DMS153 treated with DMSO at 0.1 percent for 48 hours (cell line): ENCODE data around the gene SHISA7.

ENCODE experiments used
- DNase-seq: peaks from one replicate; lab custom pipeline; 2025; ENCODE audit not compliant: unreplicated experiment; lab: John Stamatoyannopoulos, UW

Gene SHISA7

DNA sequence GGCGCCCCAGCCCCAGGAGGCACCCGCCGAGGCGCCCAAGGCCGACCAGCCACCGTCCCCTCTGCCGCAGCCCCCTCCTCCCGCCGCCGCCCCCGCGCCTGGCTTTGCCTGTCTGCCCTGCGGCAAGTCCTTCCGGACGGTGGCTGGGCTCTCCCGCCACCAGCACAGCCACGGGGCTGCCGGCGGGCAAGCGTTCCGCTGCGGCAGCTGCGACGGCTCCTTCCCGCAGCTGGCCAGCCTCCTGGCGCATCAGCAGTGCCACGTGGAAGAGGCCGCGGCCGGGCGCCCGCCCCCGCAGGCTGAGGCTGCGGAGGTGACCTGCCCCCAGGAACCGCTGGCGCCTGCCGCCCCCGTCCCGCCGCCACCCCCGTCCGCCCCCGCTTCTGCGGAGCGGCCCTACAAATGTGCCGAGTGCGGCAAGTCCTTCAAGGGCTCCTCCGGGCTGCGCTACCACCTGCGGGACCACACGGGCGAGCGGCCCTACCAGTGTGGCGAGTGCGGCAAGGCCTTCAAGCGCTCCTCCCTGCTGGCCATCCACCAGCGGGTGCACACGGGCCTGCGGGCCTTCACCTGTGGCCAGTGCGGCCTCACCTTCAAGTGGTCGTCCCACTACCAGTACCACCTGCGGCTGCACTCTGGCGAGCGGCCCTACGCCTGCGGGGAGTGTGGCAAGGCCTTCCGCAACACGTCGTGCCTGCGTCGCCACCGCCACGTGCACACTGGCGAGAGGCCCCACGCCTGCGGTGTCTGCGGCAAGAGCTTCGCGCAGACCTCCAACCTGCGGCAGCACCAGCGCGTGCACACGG is 39.3 kb upstream of the SHISA7 start:
- no peak for DNase-seq

DNA sequence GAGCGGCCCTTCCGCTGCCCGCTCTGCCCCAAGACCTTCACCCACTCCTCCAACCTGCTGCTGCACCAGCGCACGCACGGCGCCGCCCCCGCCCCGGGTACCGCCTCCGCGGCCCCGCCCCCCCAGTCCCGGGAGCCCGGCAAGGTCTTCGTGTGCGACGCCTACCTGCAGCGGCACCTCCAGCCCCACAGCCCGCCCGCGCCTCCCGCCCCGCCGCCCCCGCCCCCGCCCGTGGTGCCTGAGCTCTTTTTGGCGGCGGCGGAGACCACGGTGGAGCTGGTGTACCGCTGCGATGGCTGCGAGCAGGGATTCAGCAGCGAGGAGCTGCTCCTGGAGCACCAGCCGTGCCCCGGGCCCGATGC is 38.7 kb upstream of the SHISA7 start:
- no peak for DNase-seq

DNA sequence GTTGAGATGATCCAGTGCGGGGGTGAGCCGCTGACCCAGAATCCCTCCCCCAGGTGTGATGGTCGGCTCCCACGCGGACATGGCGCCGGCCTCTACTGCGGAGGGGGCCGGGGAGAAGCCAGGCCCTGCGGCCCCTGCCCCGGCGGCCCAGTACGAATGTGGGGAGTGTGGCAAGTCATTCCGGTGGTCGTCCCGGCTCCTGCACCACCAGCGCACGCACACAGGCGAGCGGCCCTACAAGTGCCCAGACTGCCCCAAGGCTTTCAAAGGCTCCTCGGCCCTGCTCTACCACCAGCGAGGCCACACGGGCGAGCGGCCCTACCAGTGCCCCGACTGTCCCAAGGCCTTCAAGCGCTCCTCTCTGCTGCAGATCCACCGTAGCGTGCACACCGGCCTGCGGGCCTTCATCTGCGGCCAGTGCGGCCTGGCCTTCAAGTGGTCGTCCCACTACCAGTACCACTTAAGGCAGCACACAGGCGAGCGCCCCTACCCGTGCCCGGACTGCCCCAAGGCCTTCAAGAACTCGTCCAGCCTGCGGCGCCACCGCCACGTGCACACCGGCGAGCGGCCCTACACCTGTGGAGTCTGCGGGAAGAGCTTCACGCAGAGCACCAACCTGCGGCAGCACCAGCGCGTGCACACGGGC is 38.2 kb upstream of the SHISA7 start:
- DNase-seq = no peak

- no peak for DNase-seq
Measured at GRCh38 chr19:55479451-55480230, 36.5 kb upstream of the SHISA7 start.

- DNase-seq = no peak
Measured at GRCh38 chr19:55479045-55479444, 35.9 kb upstream of the SHISA7 start.

DNA sequence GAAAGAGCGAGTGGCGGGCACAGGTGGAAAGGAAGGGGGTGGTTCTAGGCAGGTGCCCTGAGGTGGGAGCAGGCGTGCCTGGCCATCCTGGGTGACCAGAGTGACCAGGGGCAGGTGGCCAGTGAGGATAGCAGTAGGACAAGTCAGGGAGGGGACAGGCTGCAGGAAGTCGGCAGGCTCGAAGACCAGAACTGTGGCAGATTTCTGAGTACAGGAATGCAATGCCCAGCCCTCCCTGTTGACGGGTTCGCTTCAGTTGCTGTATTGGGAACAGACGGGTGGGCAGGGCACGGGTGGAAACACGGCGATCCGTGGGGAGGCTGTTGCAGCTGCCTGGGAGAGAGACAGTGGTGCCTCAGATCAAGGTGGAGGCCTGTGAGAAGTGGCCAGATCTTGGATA is 35.3 kb upstream of the SHISA7 start:
- DNase-seq = no peak

GRCh38 chr19:55477905-55478304 is 34.8 kb upstream of the SHISA7 start:
- no peak for DNase-seq

- DNase-seq = peak; percentile 90
Measured at GRCh38 chr19:55476100-55476775, 33.1 kb upstream of the SHISA7 start, which contains the start of gene ZNF628. Gene ZNF628, plus strand, starts transcription at chr19:55476617. Its CDS starts 3,294 bp downstream, at chr19:55479911.

DNA sequence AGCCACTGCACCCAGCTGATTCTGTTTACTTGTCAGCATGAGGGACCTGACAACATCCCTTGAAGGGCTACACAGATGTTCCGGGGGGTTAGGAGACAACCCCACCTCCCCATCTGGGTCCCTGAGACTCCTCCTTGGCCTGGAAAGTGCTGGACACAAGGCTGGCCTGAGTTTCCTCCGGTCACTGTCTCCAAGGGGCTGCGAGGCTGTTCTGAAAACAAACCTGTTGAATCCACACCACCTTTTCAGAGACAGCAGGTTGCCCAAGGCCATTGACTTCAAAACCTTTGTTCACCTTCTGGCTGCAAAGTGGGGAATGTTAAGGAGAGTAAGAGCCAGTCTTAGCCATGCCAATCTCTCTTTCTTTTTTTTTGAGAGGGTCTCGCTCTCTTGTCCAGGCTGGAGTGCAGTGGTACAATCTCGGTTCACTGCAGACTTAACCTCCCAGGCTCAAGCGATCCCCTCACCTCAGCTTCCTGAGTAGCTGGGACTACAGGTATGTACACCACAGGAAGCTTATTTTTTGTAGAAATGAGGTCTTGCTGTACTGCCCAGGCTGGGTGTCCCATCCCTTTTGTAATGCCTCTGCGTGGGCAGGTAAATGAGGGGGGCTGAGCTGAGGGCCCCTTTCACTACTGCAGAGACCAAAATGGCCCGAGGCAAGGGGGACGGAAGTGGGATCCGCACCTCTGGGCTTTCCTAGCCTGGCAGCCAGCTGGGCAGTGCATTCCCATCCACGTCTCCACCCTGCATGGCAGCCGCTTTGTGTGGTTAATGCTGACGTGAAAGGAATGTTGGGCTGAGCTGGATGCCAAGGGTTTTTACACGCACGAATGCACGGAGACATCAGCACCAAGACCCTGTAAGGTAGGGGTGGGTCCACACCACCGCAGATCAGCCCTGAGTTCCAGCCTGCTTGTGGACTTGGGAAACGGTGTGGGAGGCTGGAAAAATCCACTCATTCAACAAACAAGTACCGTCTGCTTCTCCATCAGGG is 31.5 kb upstream of the SHISA7 start:
- no peak for DNase-seq

- no peak for DNase-seq
Measured at GRCh38 chr19:55473225-55474012, 30.3 kb upstream of the SHISA7 start.

GRCh38 chr19:55472463-55472862 is 29.4 kb upstream of the SHISA7 start:
- no peak for DNase-seq

DNA sequence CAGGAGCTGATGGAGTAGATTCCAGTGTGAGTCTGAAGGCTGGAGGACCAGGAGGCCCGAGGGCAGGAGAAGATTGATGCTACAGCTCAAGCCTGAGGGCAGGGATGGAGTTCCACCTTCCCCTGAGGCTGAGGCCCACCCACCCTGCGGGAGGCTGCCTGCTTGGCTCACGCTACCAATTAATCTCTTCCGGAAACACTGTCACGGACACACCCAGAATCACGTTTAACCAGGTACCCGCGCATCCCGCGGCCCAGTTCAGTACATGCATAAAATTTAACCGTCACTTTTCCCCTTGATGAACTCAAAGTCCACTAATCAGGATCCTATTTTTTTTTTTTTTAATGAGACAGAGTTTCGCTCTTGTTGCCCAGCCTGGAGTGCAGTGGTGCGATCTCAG is 28.2 kb upstream of the SHISA7 start:
- no peak for DNase-seq

GRCh38 chr19:55468054-55468393 is 24.9 kb upstream of the SHISA7 start:
- DNase-seq = no peak

GRCh38 chr19:55467236-55468053 is 24.3 kb upstream of the SHISA7 start:
- no peak for DNase-seq

GRCh38 chr19:55466241-55466614 is 23.1 kb upstream of the SHISA7 start:
- DNase-seq = no peak

GRCh38 chr19:55465460-55466240 is 22.6 kb upstream of the SHISA7 start:
- DNase-seq = no peak

DNA sequence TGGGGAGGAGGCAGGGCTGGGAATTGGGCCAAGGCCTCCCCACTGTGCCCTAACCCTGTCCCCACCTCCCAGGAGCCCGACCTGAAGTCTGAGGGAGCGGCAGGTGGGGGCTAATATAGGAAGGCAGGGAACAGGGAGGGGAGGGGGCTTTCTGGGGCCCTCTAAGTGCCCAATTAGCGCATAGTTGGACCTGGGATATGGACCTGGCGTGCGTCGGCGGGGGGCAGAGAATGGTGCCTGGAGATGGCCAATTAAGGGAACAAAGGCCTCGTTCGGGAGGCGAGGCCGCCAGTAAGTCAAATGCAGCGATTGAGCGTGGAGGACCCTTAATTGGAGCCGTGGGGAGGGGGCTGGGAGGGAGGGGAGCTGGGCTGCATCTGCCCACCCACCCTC is 21.6 kb upstream of the SHISA7 start, which contains the start of gene C19orf85:
Gene C19orf85, minus strand, starts transcription at position 90 of the 393 bp plus-strand sequence. CDS start 197 bp downstream, outside the sequence.
- DNase-seq = no peak
